ENCODE results near the gene TMEM120A. TPM values are rescaled to one million over a fixed set of nuclear protein-coding genes. Genes with fewer than 3 reads are reported as not detected.

The TMEM120A gene
- total RNA-seq, 2 donors from 2014 or later: 35.3 to 50.0 TPM

DNA sequence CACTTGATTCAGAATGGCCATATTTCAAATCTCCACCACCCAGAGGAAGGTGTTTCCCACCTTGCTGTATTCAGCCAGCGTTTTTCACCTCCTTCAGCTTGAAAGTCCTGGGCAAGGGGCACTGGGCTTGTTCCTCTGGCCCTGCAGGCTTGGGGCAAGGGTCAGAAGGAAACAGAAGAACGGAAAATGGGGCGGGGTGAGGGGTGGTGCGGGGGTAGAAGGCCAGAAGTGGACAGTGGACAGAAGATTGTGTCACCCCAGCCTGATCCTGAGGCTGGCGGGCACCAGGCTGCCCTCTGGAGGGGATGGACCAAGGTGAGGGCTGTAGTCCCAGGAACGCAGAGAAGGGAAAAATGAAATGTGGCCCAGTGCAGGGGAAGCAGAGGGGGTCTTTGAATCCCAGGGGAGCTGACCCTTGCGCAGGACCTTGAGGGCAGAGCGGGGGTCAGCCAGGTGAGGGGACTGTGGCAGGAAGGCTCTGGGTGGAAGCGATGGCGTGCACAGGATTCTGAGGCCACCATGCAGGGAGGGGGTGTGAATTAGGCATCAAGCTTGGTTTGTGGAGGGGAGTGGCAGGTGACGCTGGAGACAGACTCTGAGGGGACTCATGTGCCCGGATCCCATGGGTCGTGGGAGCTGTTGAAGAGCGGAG lies 23.0 kb downstream of the TMEM120A start:
- Histone ChIP-seq H3K4me1 (peaks cover 0 to 55% of the 10 kb centered on the region in 2 donors), H3K27ac (peak overlapping the region; percentile 59 to 68), H3K36me3 (peaks cover 10% of the 10 kb centered on the region), H3K4me3 (no peak overlapping the region), H3K9me3 (no peaks in the 10 kb centered on the region), H3K27me3 (no peaks in the 10 kb centered on the region)
- TF ChIP-seq, protein P1, sequence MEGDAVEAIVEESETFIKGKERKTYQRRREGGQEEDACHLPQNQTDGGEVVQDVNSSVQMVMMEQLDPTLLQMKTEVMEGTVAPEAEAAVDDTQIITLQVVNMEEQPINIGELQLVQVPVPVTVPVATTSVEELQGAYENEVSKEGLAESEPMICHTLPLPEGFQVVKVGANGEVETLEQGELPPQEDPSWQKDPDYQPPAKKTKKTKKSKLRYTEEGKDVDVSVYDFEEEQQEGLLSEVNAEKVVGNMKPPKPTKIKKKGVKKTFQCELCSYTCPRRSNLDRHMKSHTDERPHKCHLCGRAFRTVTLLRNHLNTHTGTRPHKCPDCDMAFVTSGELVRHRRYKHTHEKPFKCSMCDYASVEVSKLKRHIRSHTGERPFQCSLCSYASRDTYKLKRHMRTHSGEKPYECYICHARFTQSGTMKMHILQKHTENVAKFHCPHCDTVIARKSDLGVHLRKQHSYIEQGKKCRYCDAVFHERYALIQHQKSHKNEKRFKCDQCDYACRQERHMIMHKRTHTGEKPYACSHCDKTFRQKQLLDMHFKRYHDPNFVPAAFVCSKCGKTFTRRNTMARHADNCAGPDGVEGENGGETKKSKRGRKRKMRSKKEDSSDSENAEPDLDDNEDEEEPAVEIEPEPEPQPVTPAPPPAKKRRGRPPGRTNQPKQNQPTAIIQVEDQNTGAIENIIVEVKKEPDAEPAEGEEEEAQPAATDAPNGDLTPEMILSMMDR (IDR thresholded peaks at IDR 0.05): no peak
- no peak for DNase-seq (ENCODE audit: low spot score)

DNA sequence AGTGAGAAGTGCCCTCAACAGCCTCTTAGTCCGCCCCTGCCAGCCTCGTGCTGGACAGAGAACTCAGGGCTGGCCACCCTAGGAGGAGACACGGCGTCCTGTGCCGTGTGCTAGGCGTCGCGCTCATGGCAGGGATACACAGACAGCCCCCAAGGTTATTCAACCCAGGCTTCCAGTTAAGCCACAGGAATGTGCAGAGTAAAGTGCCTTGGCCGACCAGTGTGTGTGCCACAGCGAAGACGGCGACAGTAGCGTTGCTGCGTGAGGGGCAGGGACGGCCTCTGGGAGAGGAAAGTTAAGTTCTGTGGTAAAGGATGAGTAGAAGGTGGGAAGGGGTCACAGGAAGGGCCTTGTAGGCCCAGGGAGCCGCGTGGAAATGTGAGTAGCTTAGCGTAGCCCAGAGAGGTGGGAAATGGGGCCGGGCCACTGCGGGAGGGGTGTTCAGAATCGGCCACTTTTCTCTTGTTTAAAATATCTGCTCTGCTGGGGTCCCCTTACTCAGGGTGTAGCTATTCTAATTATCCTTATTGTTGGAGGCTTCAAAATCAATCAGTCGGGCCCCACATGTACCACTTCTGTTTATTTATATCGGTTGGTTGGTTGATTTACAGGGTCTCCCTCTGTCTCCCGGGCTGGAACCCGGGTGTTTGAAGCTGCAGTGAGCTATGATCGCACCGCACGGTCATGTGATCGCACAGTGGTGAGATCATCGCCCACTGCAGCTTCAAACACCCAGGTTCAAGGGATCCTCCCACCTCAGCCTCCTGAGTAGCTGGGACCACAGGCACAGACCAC lies 24.5 kb downstream of the TMEM120A start:
- no peak for DNase-seq (ENCODE audit: low spot score)
- H3K27ac ChIP-seq: peak overlapping the region; percentile 80
- H3K4me3 ChIP-seq: no peak overlapping the region
- peaks cover 10% of the 10 kb centered on the region for H3K36me3 ChIP-seq
- TF ChIP-seq, protein P1 (IDR thresholded peaks at IDR 0.05): no peak
- no peaks in the 10 kb centered on the region for H3K9me3 ChIP-seq
- H3K27me3 ChIP-seq: no peaks in the 10 kb centered on the region
- peaks cover 0 to 70% of the 10 kb centered on the region in 2 donors for H3K4me1 ChIP-seq

DNA sequence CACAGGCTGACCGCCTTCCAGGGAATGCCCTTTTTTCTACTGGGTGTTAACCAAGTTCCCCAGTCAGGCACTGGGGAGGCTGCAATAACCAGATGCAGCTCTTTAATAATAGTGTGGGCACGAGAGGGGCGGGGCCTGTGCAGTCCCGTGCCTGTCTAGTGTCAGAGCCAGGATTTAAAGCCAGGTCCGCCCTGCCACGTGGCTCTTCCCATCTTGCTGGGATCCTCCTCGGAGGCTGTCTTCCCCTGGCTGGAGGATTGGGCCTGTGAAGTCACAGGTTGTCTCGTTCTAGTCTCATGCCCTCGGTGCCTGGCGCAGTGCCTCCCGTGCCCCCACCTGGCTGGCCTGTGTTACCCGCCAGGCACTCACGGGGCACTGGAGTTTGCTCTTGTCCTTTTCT lies 25.2 kb downstream of the TMEM120A start:
- no peaks in the 10 kb centered on the region for H3K27me3 ChIP-seq
- DNase-seq (ENCODE audit: low spot score): no peak
- peak overlapping the region; percentile 80 for H3K27ac ChIP-seq
- H3K4me1 ChIP-seq: peaks cover 0 to 72% of the 10 kb centered on the region in 2 donors
- no peaks in the 10 kb centered on the region for H3K9me3 ChIP-seq
- peaks cover 10% of the 10 kb centered on the region for H3K36me3 ChIP-seq
- no peak overlapping the region for H3K4me3 ChIP-seq
- TF ChIP-seq, protein P1 (IDR thresholded peaks at IDR 0.05): no peak

DNA sequence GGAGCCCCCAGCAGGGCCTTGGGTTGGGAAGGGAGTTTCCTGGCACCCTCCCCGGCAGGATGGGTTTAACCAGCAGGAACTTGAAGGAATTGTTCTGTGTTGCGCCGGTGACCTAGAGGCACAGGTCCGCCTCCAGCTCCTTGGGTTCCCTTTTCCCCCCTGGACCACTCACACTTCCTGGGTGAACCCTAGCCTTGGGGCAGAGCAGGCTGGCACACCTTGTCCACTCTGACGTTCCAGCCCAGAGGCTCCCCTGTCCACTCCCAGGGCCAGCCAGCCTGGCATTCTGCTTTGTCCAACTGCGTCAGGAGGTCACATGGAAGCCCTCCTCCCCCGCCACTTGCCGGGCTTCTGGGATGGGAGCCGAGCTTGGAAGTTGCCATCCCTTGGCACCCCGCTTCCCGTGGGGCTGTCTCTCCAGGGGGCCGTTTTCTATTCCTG lies 25.8 kb downstream of the TMEM120A start:
- no peak for DNase-seq (ENCODE audit: low spot score)
- peaks cover 10% of the 10 kb centered on the region for H3K36me3 ChIP-seq
- TF ChIP-seq, protein P1 (IDR thresholded peaks at IDR 0.05): no peak
- no peaks in the 10 kb centered on the region for H3K27me3 ChIP-seq
- no peaks in the 10 kb centered on the region for H3K9me3 ChIP-seq
- H3K4me1 ChIP-seq: peaks cover 0 to 76% of the 10 kb centered on the region in 2 donors
- peak overlapping the region in 1 of 2 donors; percentile 10 for H3K4me3 ChIP-seq
- H3K27ac ChIP-seq: peak overlapping the region; percentile 80

DNA sequence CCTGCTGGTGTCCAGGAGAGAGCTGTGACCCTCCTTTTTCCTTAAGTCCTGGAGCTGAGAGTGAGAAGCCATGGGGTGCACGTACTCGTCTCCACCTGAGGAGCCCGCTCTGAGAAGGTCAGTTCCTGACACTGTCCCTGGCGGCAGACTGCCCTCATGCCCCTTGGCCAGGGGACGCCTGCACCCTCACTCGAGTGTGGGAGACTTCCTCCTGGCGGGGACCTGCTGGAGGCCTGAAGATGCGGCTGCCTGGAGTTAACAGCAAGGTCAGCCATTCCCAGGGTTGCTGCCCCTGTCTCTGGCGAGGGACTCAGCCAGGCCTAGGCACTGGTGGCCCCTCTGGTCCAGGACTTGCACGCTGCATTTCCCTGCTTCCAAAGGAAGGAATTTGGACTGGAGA lies 26.4 kb downstream of the TMEM120A start:
- TF ChIP-seq, protein P1 (IDR thresholded peaks at IDR 0.05): no peak
- Histone ChIP-seq H3K4me3 (peak overlapping the region in 1 of 2 donors; percentile 10), H3K36me3 (peaks cover 6% of the 10 kb centered on the region), H3K27ac (peak overlapping the region; percentile 80), H3K27me3 (no peaks in the 10 kb centered on the region), H3K9me3 (no peaks in the 10 kb centered on the region), H3K4me1 (peaks cover 0 to 81% of the 10 kb centered on the region in 2 donors)
- DNase-seq (ENCODE audit: low spot score): no peak

Data from right atrium auricular region (tissue), 2 donors.